ENCODE data around the gene SHQ1.

The SHQ1 gene

GRCh38 chr3:72847751-72848702 is at the start of gene SHQ1:
SHQ1 (minus strand) TSS chr3:72848445; CDS start chr3:72848340, 105 bp downstream.
- DNase-seq (ENCODE audit: insufficient read length, low spot score) (peak; percentile 89), FAIRE-seq (peak; percentile 95)

- DNase-seq (ENCODE audit: insufficient read length, low spot score) (no peak), FAIRE-seq (no peak)
Observed at GRCh38 chr3:72897758-72898007, 49.4 kb upstream of the SHQ1 start.

- FAIRE-seq (no peak), DNase-seq (ENCODE audit: insufficient read length, low spot score) (no peak)
Observed at GRCh38 chr3:72896996-72897757, 48.9 kb upstream of the SHQ1 start.

GRCh38 chr3:72894976-72895552 is 46.8 kb upstream of the SHQ1 start:
- FAIRE-seq: no peak
- no peak for DNase-seq (ENCODE audit: insufficient read length, low spot score)

GRCh38 chr3:72892870-72893269 is 44.6 kb upstream of the SHQ1 start:
- DNase-seq (ENCODE audit: insufficient read length, low spot score): no peak
- peak; percentile 33 for FAIRE-seq

GRCh38 chr3:72892081-72892775 is 44.0 kb upstream of the SHQ1 start:
- DNase-seq (ENCODE audit: insufficient read length, low spot score) (no peak), FAIRE-seq (no peak)

GRCh38 chr3:72891053-72891855 is 43.0 kb upstream of the SHQ1 start:
- peak; percentile 86 for FAIRE-seq

GRCh38 chr3:72890166-72890925 is 42.1 kb upstream of the SHQ1 start:
- peak; percentile 59 for FAIRE-seq
- no peak for DNase-seq (ENCODE audit: insufficient read length, low spot score)

More at GRCh38 chr3:72891053-72891855, 43.0 kb upstream of the SHQ1 start:
- DNase-seq (ENCODE audit: insufficient read length, low spot score): peak; percentile 66

- no peak for FAIRE-seq
- no peak for DNase-seq (ENCODE audit: insufficient read length, low spot score)
Observed at GRCh38 chr3:72889310-72890165, 41.3 kb upstream of the SHQ1 start.

GRCh38 chr3:72888546-72889309 is 40.5 kb upstream of the SHQ1 start:
- DNase-seq (ENCODE audit: insufficient read length, low spot score) (no peak), FAIRE-seq (no peak)

GRCh38 chr3:72887705-72888545 is 39.7 kb upstream of the SHQ1 start, which contains the start of gene GXYLT2:
GXYLT2 (plus strand) TSS chr3:72888046; CDS start chr3:72888234, 188 bp downstream.
- FAIRE-seq (peak; percentile 63), DNase-seq (ENCODE audit: insufficient read length, low spot score) (peak; percentile 69)

GRCh38 chr3:72887343-72887704 is 39.1 kb upstream of the SHQ1 start:
- peak; percentile 65 for FAIRE-seq

GRCh38 chr3:72872183-72872582 is 23.9 kb upstream of the SHQ1 start:
- no peak for DNase-seq (ENCODE audit: insufficient read length, low spot score)

More at GRCh38 chr3:72887343-72887704, 39.1 kb upstream of the SHQ1 start:
- no peak for DNase-seq (ENCODE audit: insufficient read length, low spot score)

GRCh38 chr3:72862314-72863090 is 14.3 kb upstream of the SHQ1 start:
- no peak for FAIRE-seq

More at GRCh38 chr3:72872183-72872582, 23.9 kb upstream of the SHQ1 start:
- FAIRE-seq: no peak

GRCh38 chr3:72860846-72861245 is 12.6 kb upstream of the SHQ1 start:
- FAIRE-seq (no peak), DNase-seq (ENCODE audit: insufficient read length, low spot score) (no peak)

More at GRCh38 chr3:72862314-72863090, 14.3 kb upstream of the SHQ1 start:
- no peak for DNase-seq (ENCODE audit: insufficient read length, low spot score)

GRCh38 chr3:72860053-72860452 is 11.8 kb upstream of the SHQ1 start:
- no peak for FAIRE-seq

More at GRCh38 chr3:72860053-72860452, 11.8 kb upstream of the SHQ1 start:
- DNase-seq (ENCODE audit: insufficient read length, low spot score): no peak

Data from HTR-8/SVneo (cell line).